Left ventricle myocardium inferior (tissue), 1 donor: ENCODE results near the gene PSMC4. TPM values are rescaled to one million over a fixed set of nuclear protein-coding genes. Genes with fewer than 3 reads are reported as not detected.

Experiments used
- DNase-seq: peaks from one replicate; pipeline ENCODE4 v3.0.0-alpha.2; 2020
- H3K27ac ChIP-seq: fragments of 200-600 bp; replicated peaks from 2 replicates; pipeline ENCODE4 v1.8.0; 2021
- H3K27me3 ChIP-seq: fragments of 200-600 bp; 2 replicates; pipeline ENCODE4 v1.8.0; 2021; ENCODE audit warnings: low read depth
- H3K36me3 ChIP-seq: fragments of 200-600 bp; 2 replicates; pipeline ENCODE4 v1.8.0; 2021
- H3K4me1 ChIP-seq: fragments of 200-600 bp; 2 replicates; pipeline ENCODE4 v1.8.0; 2021
- H3K4me3 ChIP-seq: fragments of 200-600 bp; 2 replicates; pipeline ENCODE4 v1.8.0; 2021; ENCODE audit warnings: mild to moderate bottlenecking, moderate library complexity
- H3K9me3 ChIP-seq: fragments of 200-600 bp; replicated peaks from 2 replicates; pipeline ENCODE4 v1.8.0; 2021
- intact Hi-C: fragments of 100-400 bp; cut with micrococcal nuclease; formaldehyde crosslinking; loops from one replicate; pipeline ENCODE4 v1.11.0; 2022
- total RNA-seq: library from RNA; stranded (reverse); fragmentation: NEBNext Ultra II Directional; extraction: Animal tissue kit (Norgen Biotek cat#: 25700); gene quantifications from one replicate; pipeline ENCODE4 v1.2.1, GENCODE V29; 2021
- TF ChIP-seq, protein P1 (sequence below): fragments of 200-600 bp; IDR thresholded peaks from 2 replicates; pipeline ENCODE4 v1.8.0; 2021; ENCODE audit warnings: antibody characterized with exemption, mild to moderate bottlenecking, borderline replicate concordance
- donor health status: DM: no; HTN: yes; CAD: no; lungs with severe emphysema.

Gene PSMC4
- total RNA-seq, 1 donor from 2014 or later: 70.7 TPM

DNA sequence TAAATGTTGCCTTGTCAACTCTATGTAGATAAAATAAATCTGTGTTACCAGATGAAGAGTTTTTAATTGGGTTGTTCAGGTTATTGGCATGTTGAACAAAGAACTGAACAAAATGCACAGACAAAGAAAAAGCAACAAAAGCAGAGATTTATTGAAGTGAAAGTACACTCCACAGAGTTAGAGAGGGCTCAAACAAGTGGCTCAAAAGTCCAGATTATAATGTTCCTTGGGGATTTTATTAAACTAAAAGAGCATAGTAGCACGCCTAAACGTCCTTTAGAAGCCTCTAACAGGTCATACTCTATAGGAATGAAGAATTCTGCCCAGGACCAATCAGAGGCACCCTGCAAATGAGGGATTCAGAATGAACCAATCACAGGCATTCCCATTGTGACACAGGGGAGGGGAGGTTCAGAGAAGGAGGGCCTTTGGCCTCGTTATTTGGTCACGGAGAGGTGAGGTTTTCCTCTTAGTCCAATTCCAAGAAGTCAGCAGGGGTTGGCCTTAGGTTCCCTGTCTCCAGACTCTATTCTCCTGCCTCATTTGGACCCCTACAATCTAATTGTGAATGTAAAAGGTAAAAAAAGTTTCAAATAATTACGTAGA, 12.8 kb downstream of the PSMC4 start:
- H3K27ac ChIP-seq: no peak overlapping the region
- H3K4me3 ChIP-seq: no peak overlapping the region
- intact Hi-C loops: no loop called here
- peaks cover 44% of the 10 kb centered on the region for H3K9me3 ChIP-seq
- no peaks in the 10 kb centered on the region for H3K27me3 ChIP-seq
- H3K36me3 ChIP-seq: peaks cover 57% of the 10 kb centered on the region
- TF ChIP-seq, protein P1, sequence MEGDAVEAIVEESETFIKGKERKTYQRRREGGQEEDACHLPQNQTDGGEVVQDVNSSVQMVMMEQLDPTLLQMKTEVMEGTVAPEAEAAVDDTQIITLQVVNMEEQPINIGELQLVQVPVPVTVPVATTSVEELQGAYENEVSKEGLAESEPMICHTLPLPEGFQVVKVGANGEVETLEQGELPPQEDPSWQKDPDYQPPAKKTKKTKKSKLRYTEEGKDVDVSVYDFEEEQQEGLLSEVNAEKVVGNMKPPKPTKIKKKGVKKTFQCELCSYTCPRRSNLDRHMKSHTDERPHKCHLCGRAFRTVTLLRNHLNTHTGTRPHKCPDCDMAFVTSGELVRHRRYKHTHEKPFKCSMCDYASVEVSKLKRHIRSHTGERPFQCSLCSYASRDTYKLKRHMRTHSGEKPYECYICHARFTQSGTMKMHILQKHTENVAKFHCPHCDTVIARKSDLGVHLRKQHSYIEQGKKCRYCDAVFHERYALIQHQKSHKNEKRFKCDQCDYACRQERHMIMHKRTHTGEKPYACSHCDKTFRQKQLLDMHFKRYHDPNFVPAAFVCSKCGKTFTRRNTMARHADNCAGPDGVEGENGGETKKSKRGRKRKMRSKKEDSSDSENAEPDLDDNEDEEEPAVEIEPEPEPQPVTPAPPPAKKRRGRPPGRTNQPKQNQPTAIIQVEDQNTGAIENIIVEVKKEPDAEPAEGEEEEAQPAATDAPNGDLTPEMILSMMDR: no peak
- peaks cover 12% of the 10 kb centered on the region for H3K4me1 ChIP-seq
- DNase-seq: no peak

DNA sequence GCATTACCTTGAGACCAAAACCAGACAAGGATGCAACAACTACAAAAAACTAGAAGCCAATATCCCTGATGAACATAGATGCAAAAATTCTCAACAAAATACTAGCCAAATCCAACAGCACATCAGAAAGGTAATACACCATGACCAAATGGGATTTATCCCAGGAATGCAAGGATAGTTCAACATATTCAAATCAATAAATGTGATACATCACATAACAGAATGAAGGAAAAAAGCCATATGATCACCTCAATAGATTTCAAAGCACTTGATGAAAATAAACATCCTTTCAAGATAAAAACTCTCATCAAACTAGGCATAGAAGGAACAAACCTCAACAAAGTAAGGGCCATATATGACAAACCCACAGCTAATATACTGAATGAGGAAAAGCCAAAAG, 15.7 kb downstream of the PSMC4 start:
- DNase-seq: no peak
- no peak overlapping the region for H3K4me3 ChIP-seq
- intact Hi-C loops: no loop called here
- H3K9me3 ChIP-seq: peaks cover 44% of the 10 kb centered on the region
- TF ChIP-seq, protein P1: no peak
- no peaks in the 10 kb centered on the region for H3K27me3 ChIP-seq
- peaks cover 12% of the 10 kb centered on the region for H3K4me1 ChIP-seq
- H3K36me3 ChIP-seq: peaks cover 30% of the 10 kb centered on the region
- no peak overlapping the region for H3K27ac ChIP-seq

DNA sequence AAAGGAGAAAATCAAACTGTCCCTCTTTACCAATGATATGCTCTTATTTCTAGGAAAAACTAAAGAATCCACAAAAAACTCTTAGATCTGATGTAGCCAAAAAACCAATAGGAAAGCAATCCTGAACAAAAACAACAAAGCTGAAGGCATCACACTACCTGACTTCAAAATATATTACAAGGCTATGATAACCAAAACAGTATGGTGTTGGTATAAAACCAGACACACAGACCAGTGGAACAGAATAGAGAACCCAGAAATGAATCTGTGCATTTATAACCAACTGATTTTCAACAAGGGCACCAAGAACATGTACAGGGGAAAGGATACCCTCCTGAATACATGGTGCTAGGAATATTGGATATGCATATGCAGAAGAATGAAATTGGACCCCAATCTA, 16.2 kb downstream of the PSMC4 start:
- TF ChIP-seq, protein P1: no peak
- Histone ChIP-seq H3K27ac (no peak overlapping the region), H3K36me3 (peaks cover 25% of the 10 kb centered on the region), H3K4me3 (no peak overlapping the region), H3K27me3 (no peaks in the 10 kb centered on the region), H3K9me3 (peaks cover 44% of the 10 kb centered on the region), H3K4me1 (peaks cover 12% of the 10 kb centered on the region)
- no peak for DNase-seq
- intact Hi-C loops: no loop called here

DNA sequence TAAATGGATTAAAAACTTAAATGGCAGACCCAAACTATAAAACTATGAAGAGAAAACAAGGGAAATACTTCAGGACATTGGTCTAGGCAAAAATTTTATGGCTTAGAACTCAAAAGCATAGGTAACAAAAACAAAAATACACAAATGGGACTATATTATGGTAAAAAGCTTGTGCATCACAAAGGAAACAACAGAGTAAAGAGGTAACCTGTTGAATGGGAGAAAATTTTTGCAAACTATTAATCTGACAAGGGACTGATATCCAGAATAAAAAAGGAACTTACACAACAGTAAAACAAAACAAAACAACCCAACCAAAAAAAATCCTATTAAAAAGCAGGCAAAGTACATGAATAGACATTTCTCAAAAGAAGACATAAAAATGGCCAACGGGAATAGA, 16.6 kb downstream of the PSMC4 start:
- Histone ChIP-seq H3K27me3 (no peaks in the 10 kb centered on the region), H3K27ac (no peak overlapping the region), H3K36me3 (peaks cover 21% of the 10 kb centered on the region), H3K4me1 (peaks cover 12% of the 10 kb centered on the region), H3K4me3 (no peak overlapping the region), H3K9me3 (peaks cover 44% of the 10 kb centered on the region)
- TF ChIP-seq, protein P1: no peak
- intact Hi-C loops: no loop called here
- no peak for DNase-seq

DNA sequence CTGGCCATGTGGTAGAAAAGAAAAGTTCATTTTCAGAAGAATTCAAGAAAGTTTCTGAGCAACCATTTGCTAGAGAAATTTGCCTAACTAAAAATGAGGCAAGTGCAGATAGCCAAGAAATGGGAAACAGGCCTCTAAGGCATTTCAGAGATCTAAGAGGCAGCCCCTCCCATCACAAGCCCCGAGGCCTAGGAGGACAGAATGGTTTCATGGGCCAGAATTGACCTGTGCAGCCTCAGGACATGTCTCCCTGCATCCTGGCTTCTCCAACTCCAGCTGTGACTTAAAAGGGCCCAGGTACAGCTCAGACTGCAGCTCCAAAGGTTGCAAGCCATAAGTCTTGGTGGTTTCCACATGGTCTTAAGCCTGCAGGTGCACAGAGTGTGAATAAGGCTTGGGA, 22.6 kb downstream of the PSMC4 start:
- H3K36me3 ChIP-seq: no peaks in the 10 kb centered on the region
- TF ChIP-seq, protein P1: no peak
- no peaks in the 10 kb centered on the region for H3K27me3 ChIP-seq
- no peak for DNase-seq
- intact Hi-C loops: no loop called here
- peaks cover 24% of the 10 kb centered on the region for H3K4me1 ChIP-seq
- H3K4me3 ChIP-seq: no peak overlapping the region
- no peak overlapping the region for H3K27ac ChIP-seq
- peaks cover 10% of the 10 kb centered on the region for H3K9me3 ChIP-seq
